HG03469 (cell line): ENCODE data around the gene DSG3.
A peak's percentile ranks its signal among the peaks of the same experiment; 100 is the strongest.
"Not testable (repeated sequence)": the region's sequence is repeated elsewhere in the genome, so short reads cannot be mapped to it uniquely, and the experiment has no call there.

Source experiments
- ATAC-seq: cut with Tn5 transposase; IDR thresholded peaks from one replicate; pipeline ENCODE4 v1.9.1; 2021; ENCODE audit warnings: mild to moderate bottlenecking, moderate library complexity, moderate number of reproducible peaks; ENCODE audit not compliant: unreplicated experiment

DSG3 gene

GRCh38 chr18:31490387-31490786 lies 42.8 kb downstream of the DSG3 start:
- ATAC-seq, result peak; percentile 81

GRCh38 chr18:31490833-31491232 lies 43.3 kb downstream of the DSG3 start:
- ATAC-seq, result no peak

GRCh38 chr18:31491586-31491985 lies 44.0 kb downstream of the DSG3 start:
- ATAC-seq, result no peak

- ATAC-seq, result no peak
Measured at GRCh38 chr18:31492671-31493070, 45.1 kb downstream of the DSG3 start.

GRCh38 chr18:31493171-31493570 lies 45.6 kb downstream of the DSG3 start:
- no peak for ATAC-seq

- ATAC-seq, result no peak
Measured at GRCh38 chr18:31493941-31494340, 46.4 kb downstream of the DSG3 start.

- ATAC-seq, result not testable (repeated sequence)
Measured at GRCh38 chr18:31494705-31495244, 47.2 kb downstream of the DSG3 start.

GRCh38 chr18:31497404-31497835 lies 49.9 kb downstream of the DSG3 start:
- ATAC-seq, result no peak

- peak; percentile 20 for ATAC-seq
Measured at GRCh38 chr18:31497836-31498573, 50.5 kb downstream of the DSG3 start, which contains the start of gene DSG2. TSS of gene DSG2 (plus strand) at chr18:31498177. CDS start at chr18:31498252, 75 bp downstream.

GRCh38 chr18:31498574-31499524 lies 51.3 kb downstream of the DSG3 start:
- ATAC-seq, result no peak

- peak; percentile 95 for ATAC-seq
Measured at GRCh38 chr18:31500051-31500688, 52.6 kb downstream of the DSG3 start.

- ATAC-seq, result no peak
Measured at GRCh38 chr18:31503011-31503410, 55.5 kb downstream of the DSG3 start.

- ATAC-seq, result no peak
Measured at GRCh38 chr18:31504455-31505147, 57.1 kb downstream of the DSG3 start.

- no peak for ATAC-seq
Measured at GRCh38 chr18:31505156-31505555, 57.6 kb downstream of the DSG3 start.

- ATAC-seq, result no peak
Measured at GRCh38 chr18:31506024-31506742, 58.6 kb downstream of the DSG3 start.

GRCh38 chr18:31507124-31507523 lies 59.6 kb downstream of the DSG3 start:
- not testable (repeated sequence) for ATAC-seq

GRCh38 chr18:31508781-31509180 lies 61.2 kb downstream of the DSG3 start:
- ATAC-seq, result no peak

GRCh38 chr18:31509571-31509970 lies 62.0 kb downstream of the DSG3 start:
- no peak for ATAC-seq

GRCh38 chr18:31510319-31510718 lies 62.8 kb downstream of the DSG3 start:
- ATAC-seq, result no peak

- no peak for ATAC-seq
Measured at GRCh38 chr18:31511098-31511497, 63.6 kb downstream of the DSG3 start.
